ENCODE results near the gene PRM1.

PRM1 gene, protein sequence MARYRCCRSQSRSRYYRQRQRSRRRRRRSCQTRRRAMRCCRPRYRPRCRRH

DNA sequence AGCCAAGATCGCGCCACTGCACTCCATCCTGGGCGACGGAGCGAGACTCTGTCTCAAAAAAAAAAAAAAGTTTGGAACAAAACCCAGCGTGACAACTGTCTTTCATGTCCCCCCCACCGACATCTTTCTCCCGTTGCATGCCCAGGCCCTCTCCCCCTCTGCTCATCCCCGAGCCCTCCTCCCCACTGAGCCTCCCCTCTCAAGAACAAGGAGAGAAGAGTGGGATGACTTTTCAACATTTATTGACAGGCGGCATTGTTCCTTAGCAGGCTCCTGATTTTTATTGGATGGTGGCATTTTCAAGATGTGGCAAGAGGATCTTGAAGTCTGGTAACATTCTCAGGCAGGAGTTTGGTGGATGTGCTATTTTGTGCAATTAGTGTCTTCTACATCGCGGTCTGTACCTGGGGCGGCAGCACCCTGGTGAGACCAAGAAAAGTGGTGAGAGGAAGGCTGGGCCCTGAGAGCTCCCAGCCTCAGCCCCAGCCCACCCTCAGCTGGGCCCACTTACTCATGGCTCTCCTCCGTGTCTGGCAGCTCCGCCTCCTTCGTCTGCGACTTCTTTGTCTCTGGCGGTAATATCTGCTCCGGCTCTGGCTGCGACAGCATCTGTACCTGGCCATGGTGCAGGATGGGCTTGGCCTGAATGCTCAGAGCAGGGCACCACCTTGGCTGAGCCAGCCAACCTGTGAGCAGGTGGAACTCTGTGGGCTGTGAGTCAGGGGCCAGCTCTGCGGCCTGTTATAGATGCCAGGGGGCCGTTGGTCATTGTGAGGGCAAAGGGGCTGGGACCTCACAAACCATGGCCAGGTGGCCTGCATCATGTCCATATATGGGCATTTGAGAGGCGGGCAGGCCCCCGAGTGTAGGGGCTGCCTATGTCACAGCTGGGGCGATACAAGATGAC lies at the start of gene PRM1:
Gene PRM1 (minus strand): TSS at position 715 of the 907 bp plus-strand sequence. CDS start 92 bp downstream, at position 623.
- DNase-seq (ENCODE audit: low spot score) = no peak

DNA sequence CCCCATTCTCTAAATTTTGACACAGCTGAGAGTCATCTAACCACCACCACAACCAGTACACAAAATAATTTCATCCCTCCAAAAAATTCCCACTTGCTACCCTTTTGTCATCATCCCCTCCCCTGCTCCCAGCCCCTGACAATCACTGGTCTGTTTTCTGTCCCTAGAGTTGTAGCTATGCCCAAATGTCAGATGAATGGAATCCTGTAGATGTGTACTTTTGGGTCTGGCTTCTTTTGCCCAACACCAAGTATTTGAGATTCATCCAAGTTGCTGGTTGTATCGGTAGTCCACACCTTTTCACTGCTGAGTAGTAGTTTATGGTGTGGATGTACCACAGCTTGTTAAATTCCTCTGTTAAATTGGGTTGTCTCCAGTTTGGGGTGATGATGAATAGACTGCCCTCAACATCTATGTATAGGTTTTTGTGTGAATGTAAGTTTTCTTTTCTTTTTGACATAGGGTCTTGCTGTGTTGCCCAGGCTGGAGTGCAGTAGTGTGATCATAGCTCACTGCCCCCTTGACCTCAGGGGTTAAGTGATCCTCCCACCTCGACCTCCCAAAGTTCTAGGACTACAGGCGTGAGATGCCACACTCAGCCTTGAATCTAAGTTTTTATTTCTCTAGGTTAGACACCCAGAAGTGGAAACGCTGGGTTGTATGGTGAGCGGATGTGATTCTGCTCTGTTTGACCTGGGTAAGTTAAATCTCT lies 49.6 kb upstream of the PRM1 start:
- no peak for DNase-seq (ENCODE audit: low spot score)

DNA sequence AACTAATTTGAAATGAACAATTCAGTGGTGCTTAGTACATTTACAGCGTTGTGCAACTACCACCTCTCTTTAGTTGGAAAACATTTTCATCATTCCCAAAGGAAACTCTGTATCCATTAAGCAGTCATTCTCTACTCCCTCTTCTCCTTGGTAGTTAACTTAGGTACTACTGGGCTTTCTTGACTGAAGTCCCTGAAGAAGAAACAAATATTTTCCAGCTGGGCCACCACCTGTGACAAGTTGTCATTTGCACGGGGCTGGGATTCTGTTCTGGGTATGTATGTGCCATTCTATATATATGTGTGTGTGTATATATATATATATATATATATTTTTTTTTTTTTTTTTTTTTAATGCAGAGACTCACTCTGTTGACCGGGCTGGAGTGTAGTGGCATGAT lies 48.8 kb upstream of the PRM1 start:
- no peak for DNase-seq (ENCODE audit: low spot score)

DNA sequence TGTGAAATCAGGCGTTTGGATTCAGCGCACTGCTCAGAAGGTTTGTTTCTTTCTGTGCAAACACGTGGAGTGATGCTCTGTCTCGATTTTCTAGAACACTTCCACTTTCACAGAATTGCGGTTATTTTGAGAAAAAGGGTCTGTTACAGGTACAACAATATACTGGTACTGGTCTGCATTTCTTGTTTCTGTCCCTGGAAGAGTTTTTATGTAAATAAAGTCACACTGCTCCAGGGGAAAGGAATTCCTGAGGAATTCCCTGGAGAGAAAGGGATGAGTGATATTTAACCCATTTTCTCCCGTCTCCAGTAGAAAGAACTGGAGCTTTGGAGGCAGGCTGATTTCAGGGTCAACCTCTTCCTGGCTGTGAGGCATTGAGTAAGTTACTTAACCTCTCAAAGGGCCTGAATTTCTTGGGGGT lies 48.0 kb upstream of the PRM1 start:
- no peak for DNase-seq (ENCODE audit: low spot score)

DNA sequence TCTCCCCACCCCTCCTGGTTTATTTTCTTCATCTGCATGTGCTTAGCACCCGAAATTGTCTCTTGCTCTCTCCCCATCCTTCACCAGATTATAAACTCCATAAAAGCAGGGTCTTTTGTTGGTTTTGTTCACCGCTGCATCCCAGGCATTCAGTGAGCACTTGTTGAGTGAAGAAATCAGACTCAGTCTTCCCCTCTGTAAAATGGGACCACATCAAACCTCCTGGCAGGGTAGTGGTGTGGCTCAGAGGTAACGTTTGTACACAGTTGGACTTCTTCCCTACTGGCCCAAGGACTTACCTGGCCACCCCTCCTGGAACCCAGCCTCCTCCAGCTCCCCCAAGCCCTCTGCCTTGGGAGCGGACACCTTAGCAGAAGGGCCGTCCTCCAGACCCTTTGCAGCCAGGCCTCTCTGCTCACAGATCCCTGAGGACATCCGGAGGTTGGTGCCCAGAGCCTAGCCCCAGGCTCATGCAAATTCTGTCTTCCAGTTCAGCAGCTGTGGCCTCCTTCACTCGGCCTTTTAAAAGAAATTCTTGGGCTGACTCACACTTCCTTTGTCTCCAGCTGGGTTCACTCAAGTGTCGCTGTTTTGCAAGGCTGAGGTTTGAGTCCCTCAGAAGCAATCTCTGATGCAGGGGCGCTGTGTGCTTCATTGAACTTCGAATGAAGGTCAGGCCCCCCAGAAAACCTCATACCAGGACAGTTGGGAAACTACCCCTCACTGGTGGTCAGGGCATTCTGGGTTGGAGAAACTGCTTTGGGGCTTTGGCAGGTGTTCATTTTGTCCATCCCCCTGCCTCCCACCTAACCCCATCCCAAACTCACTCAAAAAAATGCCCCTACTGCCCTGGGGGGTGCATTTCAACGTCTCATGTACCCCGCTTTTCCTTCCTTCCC lies 47.3 kb upstream of the PRM1 start:
- no peak for DNase-seq (ENCODE audit: low spot score)

DNA sequence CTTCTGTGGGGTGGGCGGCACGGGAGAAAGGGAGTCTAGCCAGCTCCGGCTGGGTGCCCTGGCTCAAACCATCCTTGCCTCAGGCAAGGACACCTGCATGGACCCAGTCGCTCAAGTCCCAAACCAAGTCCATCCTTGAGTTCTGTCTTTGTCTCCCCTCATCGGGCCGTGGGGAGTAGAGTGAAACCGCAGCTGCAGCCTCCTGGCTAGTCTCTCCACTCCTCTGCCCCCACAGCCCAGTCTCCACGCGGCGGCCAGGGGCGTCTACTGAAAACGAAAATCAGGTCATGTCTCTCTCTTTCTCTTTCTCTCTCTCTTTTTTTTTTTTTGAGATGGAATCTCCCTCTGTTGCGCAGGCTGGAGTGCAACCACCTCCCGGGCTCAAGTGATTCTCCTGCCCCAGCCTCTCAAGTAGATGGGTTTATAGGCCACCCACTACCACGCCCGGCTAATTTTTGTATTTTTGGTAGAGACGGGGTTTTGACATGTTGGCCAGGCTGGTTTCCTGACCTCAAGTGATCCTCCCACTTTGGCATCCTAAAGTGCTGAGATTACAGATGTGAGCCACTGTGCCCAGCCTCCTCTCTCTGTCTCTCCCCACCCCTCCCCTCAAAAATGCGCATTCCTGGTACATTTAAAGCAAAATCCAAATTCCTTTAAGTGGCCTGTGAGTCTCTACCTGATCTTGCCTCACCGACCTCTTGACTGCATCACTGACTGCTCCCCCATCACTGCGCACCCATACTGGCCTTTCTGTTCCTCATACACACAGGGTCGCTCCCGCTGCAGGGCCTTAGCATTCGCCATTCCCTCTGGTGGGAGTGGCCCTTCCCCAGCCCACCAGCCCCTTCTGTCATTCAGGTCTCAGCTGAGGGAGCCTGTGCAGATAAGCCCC lies 46.4 kb upstream of the PRM1 start:
- no peak for DNase-seq (ENCODE audit: low spot score)

DNA sequence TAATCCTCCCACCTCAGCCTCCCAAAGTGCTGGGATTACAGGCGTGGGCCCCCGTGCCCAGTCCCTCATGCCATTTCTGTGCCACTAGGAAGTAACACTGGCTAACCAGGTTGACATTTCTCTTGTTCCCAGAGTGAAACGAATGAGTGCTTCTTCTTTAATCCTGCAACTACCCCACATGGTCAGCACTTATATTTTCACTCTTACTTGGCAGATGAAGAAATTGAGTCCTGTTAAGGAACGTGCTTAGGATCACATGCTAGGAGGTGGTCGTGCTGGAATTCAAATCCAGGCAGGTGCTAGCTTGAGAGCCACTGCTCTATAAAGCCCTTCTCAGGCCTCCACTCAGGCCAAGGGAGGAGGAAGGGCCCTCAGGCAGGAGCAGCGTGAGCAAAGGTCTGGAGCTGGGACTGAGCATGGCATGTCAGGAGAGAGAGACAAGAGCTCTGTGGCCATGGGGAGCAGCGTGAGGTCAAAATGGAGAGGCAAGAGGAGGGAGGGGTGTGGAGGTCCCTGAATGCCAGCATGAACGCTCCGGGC lies 45.7 kb upstream of the PRM1 start:
- DNase-seq (ENCODE audit: low spot score) = no peak

DNA sequence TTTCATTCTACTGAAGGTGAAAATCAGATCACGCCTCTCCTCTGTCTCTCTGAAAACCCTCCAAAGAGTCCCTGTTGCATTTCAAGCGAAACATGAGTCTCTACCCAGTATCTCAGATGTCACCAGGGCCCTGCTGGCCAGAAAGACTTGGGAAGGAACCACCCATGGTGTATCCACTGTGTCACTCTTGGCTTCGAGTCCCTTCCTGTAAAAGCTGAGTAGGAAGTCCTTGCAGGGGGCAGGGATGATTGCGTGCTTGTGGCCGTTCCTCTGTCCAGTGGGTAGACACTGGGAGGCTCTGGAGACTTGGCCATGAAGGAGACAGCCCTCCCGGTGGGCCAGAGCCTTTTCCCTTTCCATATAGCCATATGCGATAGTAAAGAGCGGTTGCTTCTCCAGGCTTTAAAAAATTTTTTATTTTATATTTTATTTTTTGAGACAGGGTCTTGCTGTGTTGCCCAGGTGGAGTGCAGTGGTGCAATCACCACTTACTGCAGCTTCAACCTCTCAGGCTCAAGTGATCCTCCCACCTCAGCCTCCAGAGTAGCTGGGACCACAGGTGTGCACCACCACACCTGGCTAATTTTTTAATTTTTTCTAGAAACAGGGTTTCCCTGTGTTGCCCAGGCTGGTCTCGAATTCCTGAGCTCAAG lies 45.1 kb upstream of the PRM1 start:
- no peak for DNase-seq (ENCODE audit: low spot score)

DNA sequence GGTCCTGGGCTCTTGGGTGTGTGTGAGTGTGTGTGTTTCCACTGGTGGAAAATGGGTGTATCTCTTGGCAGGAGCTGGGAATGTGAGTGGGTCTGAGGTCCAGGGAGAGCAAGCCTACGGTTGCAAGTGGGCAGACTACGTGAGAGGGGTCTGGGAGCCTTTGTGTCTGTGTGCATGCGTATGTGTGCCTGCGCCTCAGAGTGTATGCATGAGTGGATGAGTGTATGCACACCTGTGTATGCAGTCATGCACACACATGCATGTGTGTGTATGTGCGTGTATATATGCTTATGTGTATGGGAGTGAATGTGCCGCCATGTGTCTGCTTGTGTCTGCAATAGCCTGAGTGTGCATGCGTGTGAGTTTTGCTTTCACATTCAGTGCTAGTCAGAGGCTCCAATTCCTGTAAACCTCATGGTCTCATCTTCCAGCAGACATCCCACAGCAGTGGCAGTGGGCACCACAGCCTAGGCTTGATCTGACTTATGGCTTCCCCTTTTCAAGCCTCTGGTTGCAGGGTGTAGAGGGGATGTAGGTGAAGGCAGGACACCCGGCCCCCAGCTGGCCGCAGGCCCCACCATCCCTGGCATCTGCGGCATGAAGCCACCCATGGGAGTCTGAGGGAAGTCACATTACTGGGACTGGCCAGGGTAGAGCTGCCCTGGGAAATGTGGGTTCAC lies 44.4 kb upstream of the PRM1 start:
- DNase-seq (ENCODE audit: low spot score) = no peak

DNA sequence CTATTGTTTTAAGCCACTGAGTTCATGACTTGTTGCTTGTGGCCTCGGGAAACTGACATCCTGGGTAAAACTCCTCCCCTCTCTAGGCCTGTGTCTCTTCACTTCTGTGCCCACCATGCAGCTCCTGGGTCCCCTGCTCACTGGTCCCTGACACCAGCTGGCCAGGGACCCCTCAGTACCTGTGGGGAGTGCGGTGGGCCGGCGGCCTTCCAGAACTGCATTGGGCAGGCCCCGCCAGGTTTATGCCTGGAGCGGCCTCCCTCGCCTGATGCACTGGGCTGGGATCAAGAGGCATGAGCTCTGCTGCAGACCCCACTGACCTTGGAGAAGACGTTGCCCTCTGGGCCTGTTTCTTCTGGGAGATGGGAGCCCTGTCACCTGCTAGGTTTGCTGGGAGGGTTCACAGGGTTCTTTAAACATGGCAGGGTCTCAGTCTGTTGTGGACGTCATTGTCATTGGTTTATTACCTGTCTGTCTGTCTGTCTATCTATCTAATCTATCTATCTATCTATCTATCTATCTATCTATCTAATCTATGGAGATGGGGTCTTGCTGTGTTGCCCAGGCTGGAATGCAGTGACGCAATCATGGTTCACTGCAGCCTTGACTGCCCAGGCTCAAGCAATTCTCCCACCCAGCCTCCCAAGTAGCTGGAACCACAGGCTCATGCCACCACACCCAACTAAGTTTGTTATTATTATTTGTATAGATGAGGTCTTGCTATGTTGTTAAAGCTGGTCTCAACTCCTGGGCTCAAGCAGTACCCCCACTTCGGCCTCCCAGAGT lies 42.6 kb upstream of the PRM1 start:
- DNase-seq (ENCODE audit: low spot score) = no peak

DNA sequence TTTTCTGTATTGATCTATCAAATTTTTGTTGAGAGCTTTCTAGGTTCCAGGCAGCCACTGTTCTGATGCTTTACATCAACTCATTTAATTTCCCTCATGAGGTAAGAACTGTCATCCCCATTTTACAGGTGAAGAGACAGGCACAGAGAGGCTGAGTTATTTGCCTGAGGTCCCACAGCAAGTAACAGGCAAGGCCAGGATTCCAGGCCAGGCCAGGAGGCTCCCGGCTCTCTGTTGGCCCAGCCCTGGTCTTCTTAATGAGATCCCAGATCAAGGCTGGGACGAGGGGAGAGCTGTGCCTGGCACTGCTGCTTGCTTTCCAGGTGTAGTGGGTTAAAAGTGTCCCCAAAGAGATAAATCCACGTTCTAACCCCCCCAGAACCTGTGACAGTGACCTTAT lies 41.7 kb upstream of the PRM1 start:
- DNase-seq (ENCODE audit: low spot score) = no peak

DNA sequence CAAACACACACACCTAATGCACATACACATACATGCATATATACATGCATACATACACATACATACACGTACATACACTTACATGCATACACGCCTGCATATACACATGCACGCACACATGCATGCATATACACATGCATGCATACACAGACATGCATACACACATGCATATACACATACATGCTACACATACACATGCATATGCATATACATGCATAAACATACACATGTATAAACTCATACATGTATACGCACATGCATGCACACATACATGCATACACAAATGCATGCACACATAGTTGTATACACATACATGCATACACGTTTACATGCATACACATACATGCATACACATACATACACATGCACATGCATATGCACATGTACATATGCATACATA lies 40.5 kb upstream of the PRM1 start:
- no peak for DNase-seq (ENCODE audit: low spot score)

DNA sequence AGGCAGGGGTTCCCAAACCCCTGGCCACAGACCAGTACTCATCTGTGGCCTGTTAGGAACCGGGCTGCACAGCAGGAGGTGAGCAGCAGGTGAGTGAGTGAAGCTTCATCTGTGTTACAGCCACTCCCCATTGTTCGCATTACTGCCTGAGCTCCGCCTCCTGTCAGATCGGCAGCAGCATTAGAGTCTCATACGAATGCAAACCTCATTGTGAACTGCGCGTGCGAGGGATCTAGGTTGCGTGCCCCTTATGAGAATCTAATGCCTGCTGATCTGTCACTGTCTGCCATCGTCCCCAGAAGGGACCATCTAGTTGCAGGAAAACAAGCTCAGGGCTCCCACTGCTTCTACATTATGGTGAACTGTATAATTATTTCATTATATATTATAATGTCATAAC lies 39.0 kb upstream of the PRM1 start:
- no peak for DNase-seq (ENCODE audit: low spot score)

DNA sequence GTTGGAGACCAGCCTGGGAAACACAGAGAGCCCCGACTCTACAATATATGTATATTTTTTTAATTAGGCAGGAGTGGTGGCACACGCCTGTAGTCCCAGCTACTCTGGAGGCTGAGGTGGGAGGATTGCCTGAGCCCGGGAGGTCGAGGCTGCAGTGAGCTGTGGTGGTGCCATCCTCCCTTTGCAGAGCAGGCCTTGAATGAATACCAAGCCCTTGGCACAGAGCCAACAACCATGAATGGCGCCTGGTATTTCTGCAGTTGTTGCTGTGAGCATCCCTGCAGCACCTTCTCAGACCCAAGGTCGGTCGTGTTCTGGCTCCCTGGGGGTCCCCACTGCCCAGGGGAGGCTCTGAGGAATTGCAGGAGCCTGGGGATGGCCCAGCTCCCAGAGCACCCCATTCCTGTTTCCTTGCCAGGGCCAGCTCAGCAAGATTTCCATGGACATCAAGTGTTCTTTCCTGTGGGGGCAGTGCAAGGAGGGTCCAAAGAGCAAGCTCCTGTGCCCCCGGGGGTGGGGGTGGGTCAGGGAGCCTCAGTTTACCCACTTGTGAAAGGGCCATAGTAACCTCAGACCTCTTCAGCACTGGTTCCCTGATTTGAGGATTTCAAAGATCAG lies 38.5 kb upstream of the PRM1 start:
- no peak for DNase-seq (ENCODE audit: low spot score)

DNA sequence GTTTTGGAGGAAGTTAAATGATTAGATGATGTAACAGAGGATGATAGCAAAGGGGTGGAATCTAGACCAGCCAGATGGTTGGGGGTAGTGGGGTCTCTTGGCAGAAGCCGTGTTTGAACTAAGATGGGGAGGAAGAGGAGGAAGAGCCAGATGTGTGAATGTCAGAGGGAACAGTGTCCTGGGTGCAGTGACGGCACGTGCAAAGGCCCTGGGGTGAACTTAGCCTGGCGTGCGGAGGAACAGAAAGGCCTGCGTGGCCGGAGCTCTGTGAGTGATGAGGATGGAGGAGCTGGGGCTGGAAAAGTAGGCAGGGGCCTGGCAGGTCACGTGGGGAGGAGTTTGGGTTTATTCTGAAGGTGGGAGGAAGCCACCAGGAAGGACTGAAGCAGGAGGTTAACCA lies 37.7 kb upstream of the PRM1 start:
- DNase-seq (ENCODE audit: low spot score) = no peak

DNA sequence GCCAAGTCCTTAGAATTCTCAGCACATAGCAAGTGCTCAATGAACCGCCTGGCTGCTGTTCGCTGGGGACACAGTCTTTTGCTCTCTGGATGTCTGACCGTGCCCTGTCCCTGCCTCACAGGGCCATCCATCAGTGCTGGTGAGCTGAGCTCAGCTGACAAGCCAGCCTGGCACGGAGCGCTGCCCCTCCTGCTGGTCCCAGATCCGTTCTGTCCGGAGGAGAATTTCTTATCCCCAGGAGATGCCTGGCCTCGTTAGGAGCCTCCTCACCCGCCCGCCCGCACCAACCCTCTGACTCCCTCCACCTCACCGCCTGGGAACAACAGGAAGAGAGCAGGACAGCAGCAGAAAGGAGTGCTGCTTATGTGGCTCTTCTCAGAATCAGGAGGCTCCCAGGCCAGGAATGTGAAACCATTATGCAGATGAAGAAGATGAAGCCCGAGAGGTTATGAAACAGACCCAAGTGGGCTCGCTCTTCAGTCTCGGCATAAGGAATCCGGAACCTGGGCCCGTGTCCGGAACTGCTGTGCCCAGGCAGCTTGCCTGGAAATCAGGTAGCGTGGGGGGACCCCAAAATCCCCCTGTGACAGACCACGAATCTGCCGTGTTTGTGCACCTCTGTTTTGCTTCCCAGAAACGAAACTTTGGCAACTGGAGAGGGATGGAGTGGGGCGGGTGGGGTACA lies 35.3 kb upstream of the PRM1 start:
- DNase-seq (ENCODE audit: low spot score) = no peak

DNA sequence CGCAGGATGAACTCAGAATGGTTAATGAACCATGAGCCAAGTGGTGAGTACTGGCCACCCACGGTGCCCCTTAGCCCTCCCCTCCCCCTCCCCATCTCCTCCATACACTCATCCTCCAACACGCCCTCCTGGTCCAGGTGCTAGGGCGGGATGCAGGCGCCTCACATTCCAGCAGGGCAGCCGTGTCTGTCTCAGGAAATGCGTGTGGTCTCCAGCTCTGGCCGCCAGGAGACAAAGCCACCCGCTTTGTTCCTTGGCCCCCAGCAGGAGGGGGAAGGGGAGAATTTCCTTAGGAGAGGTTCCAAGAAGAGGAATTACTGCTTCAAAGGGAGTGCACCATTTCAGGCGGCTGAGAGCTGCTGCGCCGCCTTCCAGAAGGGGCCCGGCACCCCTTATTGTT lies 34.4 kb upstream of the PRM1 start:
- DNase-seq (ENCODE audit: low spot score) = no peak
